ENCODE data around the gene QPCTL. TPM values are rescaled to one million over a fixed set of nuclear protein-coding genes. Genes with fewer than 3 reads are reported as not detected.

Gene QPCTL
- total and polyA plus RNA-seq, 9 of the 15 experiments (the other 6 are each of a cell fraction or from before 2014, with no cell fraction given), result 0.99 to 31.3 (median 12.7) TPM

GRCh38 chr19:45746866-45747265, 54.4 kb downstream of the QPCTL start (continued):
- TF ChIP-seq, protein P1, sequence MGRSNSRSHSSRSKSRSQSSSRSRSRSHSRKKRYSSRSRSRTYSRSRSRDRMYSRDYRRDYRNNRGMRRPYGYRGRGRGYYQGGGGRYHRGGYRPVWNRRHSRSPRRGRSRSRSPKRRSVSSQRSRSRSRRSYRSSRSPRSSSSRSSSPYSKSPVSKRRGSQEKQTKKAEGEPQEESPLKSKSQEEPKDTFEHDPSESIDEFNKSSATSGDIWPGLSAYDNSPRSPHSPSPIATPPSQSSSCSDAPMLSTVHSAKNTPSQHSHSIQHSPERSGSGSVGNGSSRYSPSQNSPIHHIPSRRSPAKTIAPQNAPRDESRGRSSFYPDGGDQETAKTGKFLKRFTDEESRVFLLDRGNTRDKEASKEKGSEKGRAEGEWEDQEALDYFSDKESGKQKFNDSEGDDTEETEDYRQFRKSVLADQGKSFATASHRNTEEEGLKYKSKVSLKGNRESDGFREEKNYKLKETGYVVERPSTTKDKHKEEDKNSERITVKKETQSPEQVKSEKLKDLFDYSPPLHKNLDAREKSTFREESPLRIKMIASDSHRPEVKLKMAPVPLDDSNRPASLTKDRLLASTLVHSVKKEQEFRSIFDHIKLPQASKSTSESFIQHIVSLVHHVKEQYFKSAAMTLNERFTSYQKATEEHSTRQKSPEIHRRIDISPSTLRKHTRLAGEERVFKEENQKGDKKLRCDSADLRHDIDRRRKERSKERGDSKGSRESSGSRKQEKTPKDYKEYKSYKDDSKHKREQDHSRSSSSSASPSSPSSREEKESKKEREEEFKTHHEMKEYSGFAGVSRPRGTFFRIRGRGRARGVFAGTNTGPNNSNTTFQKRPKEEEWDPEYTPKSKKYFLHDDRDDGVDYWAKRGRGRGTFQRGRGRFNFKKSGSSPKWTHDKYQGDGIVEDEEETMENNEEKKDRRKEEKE (IDR thresholded peaks at IDR 0.05; ENCODE audit: borderline replicate concordance in 1 of 2, control insufficient read depth in 1 of 2, low read depth in 2 of 2, low read length in 1 of 2), result no peak
- TF ChIP-seq SLC30A9 (CRISPR knock-in tag; IDR thresholded peaks at IDR 0.05) (no peak), ZBTB8A (IDR thresholded peaks at IDR 0.05; ENCODE audit: partially characterized antibody) (no peak), ZNF79 (CRISPR knock-in tag; IDR thresholded peaks at IDR 0.05; ENCODE audit: low read depth) (no peak)

DNA sequence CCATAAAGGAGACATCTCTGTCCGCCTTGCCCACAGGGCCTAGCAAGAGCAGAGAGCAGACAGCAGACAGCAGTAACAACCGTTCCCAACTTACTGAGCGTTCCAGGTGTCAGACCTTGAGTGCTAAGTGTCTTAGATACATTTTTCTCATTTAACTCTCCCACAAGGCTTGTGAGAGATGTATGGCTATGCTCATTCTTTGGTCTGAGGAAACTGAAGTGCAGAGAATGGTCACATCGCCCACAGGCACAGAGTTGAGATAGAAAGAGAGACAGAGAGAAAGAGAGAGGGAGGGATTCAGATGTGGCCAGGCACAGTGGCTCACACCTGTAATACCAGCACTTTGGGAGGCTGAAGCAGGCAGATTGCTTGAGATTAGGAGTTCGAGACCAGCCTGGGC, 55.0 kb downstream of the QPCTL start:
- CTCF ChIA-PET (ENCODE audit: low intra/inter-chr PET ratio), result no interaction called here
- ATAC-seq (no peak), FAIRE-seq (no peak), DNase-seq (ENCODE audit: extremely low read depth in 1 of 4, low spot score in 3 of 4) (no peak)
- Histone ChIP-seq H3K9me1 (ENCODE audit: control insufficient read depth, insufficient read depth, low read length) (no peaks in the 10 kb centered on the region), H3K4me2 (ENCODE audit: insufficient read depth, low read length) (no peak overlapping the region), H3K9ac (ENCODE audit: insufficient read depth in 1 of 2, low read depth in 2 of 2, low read length in 2 of 2) (peak overlapping the region in 1 of 2 experiments; percentile 14; a peak in 1 of 4 replicates), H4K20me1 (replicated peaks; ENCODE audit: control insufficient read depth, insufficient read depth, low read length) (no peaks in the 10 kb centered on the region), H3K27ac (ENCODE audit: extremely low read depth, low read depth, low read length) (no peak overlapping the region), H3K9me3 (replicated peaks; ENCODE audit: control insufficient read depth, insufficient read depth, low read depth, low read length) (no peaks in the 10 kb centered on the region), H3K4me1 (replicated peaks in 1 of 2; ENCODE audit: control insufficient read depth in 2 of 2, insufficient read depth in 2 of 2, low read length in 2 of 2) (peaks cover 0 to 3% of the 10 kb centered on the region in 2 experiments; a peak in 3 of 5 replicates), H3K27me3 (ENCODE audit: control insufficient read depth in 2 of 2, insufficient read depth in 2 of 2, low read length in 2 of 2) (no peaks in the 10 kb centered on the region), H3K36me3 (ENCODE audit: control insufficient read depth, insufficient read depth, low read length) (no peaks in the 10 kb centered on the region), H3K79me2 (ENCODE audit: control insufficient read depth, insufficient read depth, low read length) (no peaks in the 10 kb centered on the region), H3K4me3 (no peak overlapping the region), H2AFZ (ENCODE audit: low read depth, low read length) (no peak overlapping the region)
- in situ Hi-C loops (cut with MboI), result no loop called here
- intact Hi-C loops (cut with micrococcal nuclease), result no loop called here
- POLR2A ChIA-PET, result no interaction called here
- 48% methylated on average over 5 of the region's 5 CpGs for WGBS (ENCODE audit: insufficient coverage, low coverage, missing lambda C conversion rate)
- BruUV-seq (replicated peaks), result no TSS peak
- TF ChIP-seq HMGN3 (IDR thresholded peaks at IDR 0.05; ENCODE audit: borderline replicate concordance, extremely low read depth, insufficient read length, low read depth, low read length) (no peak), RNF219 (CRISPR knock-in tag; IDR thresholded peaks at IDR 0.05) (no peak), ZZZ3 (IDR thresholded peaks at IDR 0.05) (no peak), ZNF518B (CRISPR knock-in tag; IDR thresholded peaks at IDR 0.05) (no peak), ZNF586 (CRISPR knock-in tag; conservative IDR thresholded peaks at IDR 0.05) (no peak), ZNF764 (CRISPR knock-in tag; IDR thresholded peaks at IDR 0.05; ENCODE audit: low read depth) (no peak)

Measured in K562 (cell line).